Measurements from ENCODE around the gene TRAF5. TPM values are rescaled to one million over a fixed set of nuclear protein-coding genes. Genes with fewer than 3 reads are reported as not detected.
"Not testable (repeated sequence)": the region's sequence is repeated elsewhere in the genome, so short reads cannot be mapped to it uniquely, and the experiment has no call there.

The TRAF5 gene
- polyA plus RNA-seq, 1 experiment: 22.0 TPM

- Histone ChIP-seq H3K9me3 (ENCODE audit: control insufficient read depth, insufficient read depth, low read length) (no peaks in the 10 kb centered on the region; the same call in none of the 2 replicates), H3K27ac (ENCODE audit: low read depth, low read length) (no peak overlapping the region), H3K4me3 (ENCODE audit: low read depth, low read length) (no peak overlapping the region), H3K27me3 (ENCODE audit: control insufficient read depth, insufficient read depth, low read length) (no peaks in the 10 kb centered on the region)
- CTCF ChIA-PET: interaction anchor here (0.6 to 1.9 kb wide), 2 partner anchors 23 to 25 kb away, joined by 4 to 7 read pairs; no protein-coding TSS in a partner anchor
- POLR2A ChIA-PET: no interaction called here
- DNase-seq (ENCODE audit: low read depth, low spot score): no peak
- TF ChIP-seq CTCF (IDR thresholded peaks at IDR 0.05; ENCODE audit: low read depth, low read length): no peak
Observed at GRCh38 chr1:211348547-211348946, 21.9 kb downstream of the TRAF5 start.

- CTCF ChIA-PET: no interaction called here
- TF ChIP-seq CTCF (IDR thresholded peaks at IDR 0.05; ENCODE audit: low read depth, low read length): no peak
- no peak for DNase-seq (ENCODE audit: low read depth, low spot score)
- Histone ChIP-seq H3K9me3 (ENCODE audit: control insufficient read depth, insufficient read depth, low read length) (no peaks in the 10 kb centered on the region; the same call in none of the 2 replicates), H3K4me3 (ENCODE audit: low read depth, low read length) (no peak overlapping the region), H3K27me3 (ENCODE audit: control insufficient read depth, insufficient read depth, low read length) (no peaks in the 10 kb centered on the region), H3K27ac (ENCODE audit: low read depth, low read length) (no peak overlapping the region)
- POLR2A ChIA-PET: no interaction called here
Observed at GRCh38 chr1:211349741-211350140, 23.1 kb downstream of the TRAF5 start.

- POLR2A ChIA-PET; H3K9me3 ChIP-seq (ENCODE audit: control insufficient read depth, insufficient read depth, low read length); DNase-seq (ENCODE audit: low read depth, low spot score); H3K27me3 ChIP-seq (ENCODE audit: control insufficient read depth, insufficient read depth, low read length); CTCF ChIA-PET; H3K27ac ChIP-seq (ENCODE audit: low read depth, low read length); H3K4me3 ChIP-seq (ENCODE audit: low read depth, low read length): not testable (repeated sequence)
Observed at GRCh38 chr1:211352055-211352454, 25.4 kb downstream of the TRAF5 start.

GRCh38 chr1:211352465-211352864, 25.8 kb downstream of the TRAF5 start:
- DNase-seq (ENCODE audit: low read depth, low spot score): no peak
- POLR2A ChIA-PET: no interaction called here
- no peak overlapping the region for H3K27ac ChIP-seq (ENCODE audit: low read depth, low read length)
- TF ChIP-seq CTCF (IDR thresholded peaks at IDR 0.05; ENCODE audit: low read depth, low read length): no peak
- H3K4me3 ChIP-seq (ENCODE audit: low read depth, low read length): no peak overlapping the region
- CTCF ChIA-PET: no interaction called here
- H3K27me3 ChIP-seq (ENCODE audit: control insufficient read depth, insufficient read depth, low read length): no peaks in the 10 kb centered on the region
- no peaks in the 10 kb centered on the region; the same call in none of the 2 replicates for H3K9me3 ChIP-seq (ENCODE audit: control insufficient read depth, insufficient read depth, low read length)

- Histone ChIP-seq H3K27me3 (ENCODE audit: control insufficient read depth, insufficient read depth, low read length) (no peaks in the 10 kb centered on the region), H3K9me3 (ENCODE audit: control insufficient read depth, insufficient read depth, low read length) (no peaks in the 10 kb centered on the region; the same call in none of the 2 replicates), H3K4me3 (ENCODE audit: low read depth, low read length) (no peak overlapping the region), H3K27ac (ENCODE audit: low read depth, low read length) (no peak overlapping the region)
- ChIA-PET POLR2A (no interaction called here), CTCF (no interaction called here)
- DNase-seq (ENCODE audit: low read depth, low spot score): no peak
- TF ChIP-seq CTCF (IDR thresholded peaks at IDR 0.05; ENCODE audit: low read depth, low read length): peak; percentile 64
Observed at GRCh38 chr1:211352985-211353515, 26.4 kb downstream of the TRAF5 start.
